Erythroblast (primary cell): ENCODE data around the gene CTNND2.

Source experiments
- GATA1 ChIP-seq: IDR thresholded peaks from 2 replicates; pipeline ENCODE4 v1.6.1; 2011; ENCODE audit warnings: low read depth, mild to moderate bottlenecking, control low read depth, low read length, moderate library complexity
- POLR2A ChIP-seq: IDR thresholded peaks from 2 replicates; pipeline ENCODE4 v1.6.1; 2011; ENCODE audit warnings: mild to moderate bottlenecking, low read length

DNA sequence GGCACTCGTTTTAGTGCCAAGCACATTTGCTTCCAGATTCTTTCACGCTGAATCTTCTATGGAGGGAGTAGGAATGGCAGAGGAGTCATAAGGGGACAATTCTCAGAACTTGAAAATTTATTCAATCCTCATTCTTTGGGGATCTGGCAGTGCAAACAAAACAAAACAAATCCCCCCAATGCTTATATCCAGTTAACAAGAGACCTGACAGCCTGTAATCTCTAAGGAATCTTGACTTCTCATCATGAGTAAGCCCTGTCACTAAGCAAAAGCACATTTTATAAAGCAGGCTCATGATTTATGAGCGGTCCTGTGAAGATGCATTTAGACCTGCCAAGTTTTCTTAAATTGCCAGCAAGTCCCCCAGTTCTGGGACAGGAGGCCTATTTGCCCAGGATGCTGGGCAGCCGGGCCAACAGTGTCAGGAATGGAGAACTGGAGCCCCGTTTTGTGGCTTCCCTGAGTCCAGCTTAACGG, 513.9 kb downstream of the CTNND2 start:
- TF ChIP-seq POLR2A (no peak), GATA1 (no peak)
